Stimulated activated CD4-positive, alpha-beta T cell treated with anti-CD3 and anti-CD28 coated beads, Interleukin-15, amount 100 ng/mL, for 1 hour (primary cell): Measurements from ENCODE around the gene WNT7B.

Experiments used
- DNase-seq, 2 donors: peaks; one replicate each; pipeline ENCODE4 v3.0.0-alpha.2; 2020; ENCODE audit warnings: low read depth in 1 of 2, low spot score in 1 of 2

The WNT7B gene

DNA sequence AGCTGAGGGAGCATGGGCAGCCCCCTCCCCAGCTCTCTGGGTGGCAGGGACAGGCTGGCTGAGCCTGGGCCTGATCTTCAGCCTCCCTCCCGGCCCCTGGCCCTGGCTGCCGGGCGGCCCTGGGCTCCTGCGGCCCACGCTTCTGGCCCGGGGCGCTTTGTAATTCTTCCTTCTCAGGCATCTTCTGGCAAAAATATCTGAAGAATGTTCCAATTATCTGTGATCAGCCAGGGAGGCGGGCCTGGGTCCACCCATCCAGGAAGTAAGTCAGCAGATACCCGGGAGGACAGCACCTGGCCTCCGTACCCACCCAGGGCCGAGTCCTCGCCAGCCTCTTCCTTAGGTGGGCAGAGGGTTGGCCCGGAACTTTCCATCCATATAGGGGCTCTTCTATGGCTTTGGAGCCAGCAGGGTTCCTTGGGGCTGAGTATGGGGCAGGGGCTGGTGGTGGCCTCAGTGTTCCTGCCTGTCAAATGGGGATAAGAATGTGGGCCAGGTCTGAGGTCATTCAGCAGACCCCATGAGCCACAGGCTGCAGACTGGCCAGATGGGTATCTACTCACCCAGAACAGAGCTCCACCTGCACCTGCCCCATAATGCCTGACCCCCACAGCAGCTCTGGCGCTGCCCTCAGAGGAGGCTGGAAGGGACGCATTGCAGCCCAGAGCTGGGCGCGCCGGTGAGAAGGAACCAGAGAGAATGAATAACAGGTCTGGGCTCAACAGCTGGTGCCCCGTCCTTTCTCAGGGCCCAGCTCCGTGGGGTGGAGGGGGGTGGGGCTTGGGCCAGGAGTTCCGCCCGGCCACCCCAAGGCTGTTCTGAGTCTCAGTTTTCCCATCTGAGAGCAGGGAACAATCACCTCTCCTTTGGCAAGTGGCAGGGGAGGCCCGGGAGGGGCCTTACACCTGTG lies 16.2 kb downstream of the WNT7B start:
- DNase-seq, result no peak

DNA sequence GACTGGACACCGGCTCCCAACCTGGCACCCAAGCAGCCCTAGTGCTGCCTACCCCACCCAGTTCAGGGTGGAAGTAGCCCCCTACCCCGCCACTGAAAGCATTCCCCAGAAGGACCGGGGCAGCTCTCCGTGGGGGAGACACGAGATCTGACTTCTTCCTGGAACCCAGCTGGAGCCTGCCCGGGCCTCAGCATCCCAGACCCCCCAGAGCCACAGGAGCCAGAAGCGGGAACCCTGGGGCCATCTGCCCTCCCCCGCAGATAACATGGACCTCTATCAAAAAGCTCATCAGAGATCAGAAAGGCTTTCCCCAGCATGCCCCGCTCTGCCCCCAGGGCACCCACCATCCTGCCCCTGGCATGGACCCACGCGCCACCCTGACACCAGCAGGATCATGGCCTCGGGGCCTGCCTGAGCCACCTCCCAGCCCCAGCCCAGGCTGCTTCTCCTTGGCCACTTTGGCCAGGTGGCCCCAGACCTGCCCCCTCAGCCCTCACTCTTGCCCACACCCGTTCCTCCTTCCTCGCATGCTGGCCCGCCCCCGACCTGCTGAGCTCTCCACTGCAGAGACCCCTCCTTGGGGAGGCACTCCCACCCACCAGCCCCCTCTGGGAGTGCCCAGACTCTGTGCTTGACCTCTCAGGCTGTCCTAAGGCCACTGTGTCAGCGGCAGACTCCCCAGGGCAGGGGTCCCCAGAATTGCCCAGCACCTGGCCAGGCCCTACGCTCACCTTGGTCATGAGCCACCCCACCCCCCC lies 17.1 kb downstream of the WNT7B start:
- DNase-seq, result no peak

DNA sequence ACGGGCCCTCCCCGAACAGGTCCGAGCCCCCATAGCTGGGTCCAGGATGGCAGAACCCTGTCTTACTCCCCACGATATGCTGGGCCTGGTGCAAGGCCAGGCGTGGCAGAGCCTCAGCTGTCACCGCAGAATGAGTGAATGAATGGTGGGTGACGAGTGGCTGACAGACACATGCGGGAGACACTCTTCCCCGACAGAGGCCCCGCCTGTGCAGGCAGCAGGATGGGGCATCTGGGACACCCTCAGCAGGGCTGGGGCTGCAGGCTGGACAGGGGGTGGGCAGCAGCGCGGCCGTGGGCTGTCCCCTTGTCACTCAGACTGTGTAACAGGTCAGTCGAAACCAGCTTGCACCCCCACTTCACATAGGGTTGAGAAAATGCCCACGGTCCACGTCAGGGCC lies 18.0 kb downstream of the WNT7B start:
- DNase-seq, result no peak

DNA sequence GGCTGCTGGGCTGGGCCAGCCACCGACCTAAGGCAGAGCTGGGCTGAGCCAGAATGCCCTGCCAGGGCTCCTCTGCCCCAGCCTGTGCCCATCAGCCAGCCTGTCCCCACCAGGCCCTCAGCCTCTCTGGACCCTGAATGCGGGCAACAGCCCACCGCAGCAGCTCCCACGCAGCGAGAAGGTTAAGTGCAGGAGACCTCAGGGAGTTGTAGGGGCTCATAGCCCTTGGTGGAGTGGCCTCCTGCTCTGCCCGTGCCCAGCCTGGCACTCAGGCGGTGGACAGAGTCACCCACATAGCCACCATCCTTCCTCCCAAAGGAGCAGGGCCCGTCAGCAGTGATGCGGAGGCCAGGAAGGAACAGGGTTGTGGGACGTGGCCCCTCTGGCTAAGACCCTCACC lies 19.1 kb downstream of the WNT7B start:
- DNase-seq, result no peak

DNA sequence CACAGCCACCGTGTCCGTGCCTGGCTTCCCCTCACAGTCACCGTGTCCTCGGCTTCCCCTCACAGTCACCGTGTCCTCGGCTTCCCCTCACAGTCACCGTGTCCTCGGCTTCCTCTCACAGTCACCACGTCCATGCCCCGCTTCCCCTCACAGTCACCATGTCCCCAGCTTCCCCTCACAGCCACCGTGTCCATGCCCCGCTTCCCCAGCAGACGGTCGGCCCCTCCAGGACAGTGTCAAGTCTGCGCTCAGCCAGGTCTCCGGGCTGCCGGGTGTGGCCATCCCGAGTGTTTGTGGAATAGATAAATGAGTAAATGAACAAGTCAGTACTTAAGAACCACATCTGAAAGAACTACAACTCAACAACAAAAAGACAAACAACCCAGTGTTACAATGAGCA lies 23.8 kb downstream of the WNT7B start:
- no peak for DNase-seq

DNA sequence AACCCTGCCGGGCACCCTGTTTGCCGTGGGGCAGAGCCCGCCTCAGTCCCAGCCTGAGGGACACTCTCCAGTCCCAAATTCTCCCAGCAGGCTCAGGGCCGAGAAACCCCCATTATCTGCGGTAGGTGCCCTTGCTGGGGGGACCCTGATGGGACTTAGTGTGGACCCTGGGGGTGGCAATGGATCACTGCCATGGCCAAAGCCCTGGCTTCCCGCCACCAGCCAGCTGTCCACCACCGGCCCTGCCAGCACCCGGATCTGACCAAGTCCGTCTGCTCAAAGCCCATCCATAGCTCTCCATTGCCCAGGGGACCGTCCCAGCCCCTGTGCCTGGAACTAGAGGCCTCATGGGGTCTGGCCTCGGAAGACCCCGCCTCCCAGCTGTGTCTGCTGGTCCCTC lies 24.4 kb downstream of the WNT7B start:
- no peak for DNase-seq

DNA sequence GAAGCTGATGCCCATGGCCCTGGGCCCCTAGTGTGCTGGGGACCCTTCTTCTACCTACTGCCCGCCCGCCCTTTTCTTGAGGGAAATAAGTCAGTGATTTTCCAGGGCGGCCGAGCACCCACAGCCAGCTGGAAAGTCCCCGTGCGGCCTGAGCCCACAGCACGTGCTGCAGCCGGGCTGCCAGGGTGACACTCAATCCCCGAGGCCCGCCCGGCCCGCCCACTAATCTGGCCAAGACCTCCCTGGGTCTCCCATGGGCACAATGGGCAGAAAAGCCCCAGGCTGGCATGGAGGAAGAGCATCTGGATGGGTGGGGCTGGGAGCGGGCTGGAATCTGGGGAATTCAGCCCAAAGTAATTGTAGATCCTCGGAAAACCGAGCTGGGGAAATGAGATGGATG lies 24.8 kb downstream of the WNT7B start:
- DNase-seq, result no peak

DNA sequence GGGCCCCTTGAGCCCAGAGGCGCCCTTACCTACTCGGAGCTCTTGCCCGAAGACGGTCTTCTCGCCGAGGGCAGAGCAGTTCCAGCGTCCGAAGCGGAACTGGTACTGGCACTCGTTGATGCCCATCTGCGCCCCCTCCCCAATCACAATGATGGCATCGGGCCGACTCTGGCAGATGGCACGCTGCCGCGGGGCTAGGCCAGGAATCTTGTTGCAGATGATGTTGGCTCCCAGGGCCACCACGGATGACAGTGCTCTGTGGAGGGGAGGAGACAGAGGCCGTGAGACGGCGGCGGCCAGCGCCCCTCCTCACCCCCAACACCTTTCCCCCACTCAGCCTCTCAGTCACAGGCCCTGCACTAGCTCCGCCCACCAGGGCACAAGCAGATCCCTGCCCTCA lies 27.1 kb downstream of the WNT7B start:
- no peak for DNase-seq

DNA sequence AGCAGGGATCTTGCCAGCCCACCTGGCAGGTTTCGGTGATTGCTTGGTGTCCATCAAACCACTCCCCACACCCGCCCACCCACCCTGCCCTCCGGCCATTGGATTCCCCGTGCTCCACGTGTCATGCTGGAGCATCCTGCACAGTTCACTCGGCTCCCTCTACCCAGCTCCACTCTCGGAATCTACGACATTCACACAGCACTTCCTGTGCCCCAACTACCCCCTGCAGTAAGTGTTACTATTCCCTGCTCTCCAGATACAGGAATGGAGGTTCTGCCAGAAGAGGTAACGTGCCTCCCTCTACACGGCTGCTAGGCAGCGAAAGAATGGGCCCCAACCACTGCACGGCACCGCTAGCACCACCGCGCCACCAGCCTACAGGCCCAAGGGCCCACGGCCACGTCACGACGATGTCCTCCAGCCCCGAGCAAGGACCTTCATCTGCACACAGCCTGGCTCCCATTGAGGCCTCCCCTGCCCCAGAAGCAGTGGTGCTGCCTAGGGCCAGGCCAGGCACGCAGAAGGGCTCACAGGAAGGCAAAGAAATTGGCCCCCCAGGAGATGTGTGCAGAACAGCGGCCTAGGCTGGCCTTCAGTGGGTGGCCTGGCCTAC lies 27.6 kb downstream of the WNT7B start:
- no peak for DNase-seq

DNA sequence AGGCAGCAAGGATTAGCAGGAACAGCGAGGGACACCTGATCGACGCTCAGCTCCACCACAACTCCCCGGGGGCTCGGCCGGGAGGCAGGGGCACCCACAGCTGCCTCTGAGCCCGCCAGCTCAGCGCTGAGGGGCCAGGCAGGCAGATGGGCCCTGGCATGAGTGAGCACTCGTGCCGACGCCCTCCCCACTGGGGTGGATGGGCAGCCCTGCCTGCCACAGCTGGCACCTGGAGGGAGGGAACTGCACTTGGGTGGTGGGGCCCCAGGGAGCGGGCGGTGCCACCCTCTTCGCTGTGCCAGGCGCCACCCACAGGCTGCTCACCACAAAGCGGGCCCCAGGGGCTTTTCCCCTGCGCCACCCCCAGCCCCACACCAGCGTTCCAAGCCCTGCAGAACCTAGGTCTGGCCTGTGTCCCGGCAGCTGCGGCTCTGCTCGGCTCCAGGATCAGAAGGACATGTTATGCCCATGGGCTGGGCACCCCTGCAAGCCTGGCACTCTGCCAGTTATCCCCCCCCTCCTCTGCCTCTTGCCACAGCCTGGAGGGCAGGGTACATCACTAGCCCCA lies 28.8 kb downstream of the WNT7B start:
- DNase-seq, result no peak

DNA sequence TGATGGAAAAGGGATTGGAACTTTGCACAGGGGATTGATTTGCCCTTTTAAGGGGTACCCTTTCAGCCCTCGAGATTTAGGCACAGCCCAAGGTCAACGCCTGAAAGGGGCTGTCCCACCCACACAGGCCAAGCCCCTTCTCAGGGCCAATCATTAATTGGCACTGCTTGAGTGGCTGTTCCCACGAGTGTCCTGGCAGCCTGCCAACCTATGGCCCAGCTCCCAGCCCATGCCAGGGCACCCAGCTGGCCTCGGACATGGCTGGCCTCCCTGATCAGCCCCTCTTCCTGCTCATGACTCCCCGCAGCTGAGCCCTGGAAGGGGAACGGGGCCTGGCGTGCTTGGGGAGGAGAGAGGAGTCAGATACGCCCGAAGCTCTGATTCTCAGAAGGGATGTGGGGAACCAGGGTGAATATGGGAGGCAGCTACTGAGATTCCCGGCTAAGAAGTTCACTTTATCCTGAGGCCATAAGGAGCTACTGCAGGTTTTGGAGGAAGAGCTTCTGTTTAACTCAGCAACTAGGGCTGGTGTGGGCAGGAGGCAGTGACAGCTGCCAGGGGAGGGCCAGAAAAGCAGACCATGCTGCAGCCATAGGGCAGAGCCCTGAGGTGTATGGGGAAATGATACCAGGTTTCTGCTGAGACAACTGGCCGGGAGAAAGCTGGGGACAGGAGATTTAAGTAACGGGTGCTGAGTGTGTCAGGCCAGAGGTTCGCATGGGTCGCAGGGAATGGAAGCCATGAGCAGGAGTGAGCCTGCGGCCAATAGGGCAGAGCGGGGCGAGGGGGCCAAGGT lies 30.0 kb downstream of the WNT7B start:
- DNase-seq, result no peak

DNA sequence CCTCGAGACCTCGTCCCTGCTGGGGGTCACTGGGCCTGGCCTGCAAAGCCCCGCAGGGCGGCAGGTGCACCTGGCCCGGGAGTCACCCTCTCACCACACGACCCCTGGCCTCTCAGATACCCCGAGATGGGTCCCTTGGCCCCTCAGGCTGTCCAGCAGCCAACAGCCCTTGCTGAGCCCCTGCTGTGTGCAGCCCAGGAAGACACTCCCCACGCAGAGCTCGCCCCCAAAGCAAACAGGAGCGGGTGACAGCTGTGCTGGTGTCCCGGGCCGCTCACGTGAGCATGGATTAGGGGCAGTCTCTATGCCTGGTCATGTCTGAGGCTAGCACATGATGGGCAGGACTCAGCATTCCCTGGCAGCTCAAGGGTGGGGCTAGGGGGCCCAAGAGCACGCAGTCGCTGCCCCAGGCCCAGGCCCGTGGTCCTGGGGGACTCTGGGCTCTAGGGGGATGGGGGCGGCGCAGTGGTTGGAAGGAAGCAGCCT lies 31.3 kb downstream of the WNT7B start:
- no peak for DNase-seq

DNA sequence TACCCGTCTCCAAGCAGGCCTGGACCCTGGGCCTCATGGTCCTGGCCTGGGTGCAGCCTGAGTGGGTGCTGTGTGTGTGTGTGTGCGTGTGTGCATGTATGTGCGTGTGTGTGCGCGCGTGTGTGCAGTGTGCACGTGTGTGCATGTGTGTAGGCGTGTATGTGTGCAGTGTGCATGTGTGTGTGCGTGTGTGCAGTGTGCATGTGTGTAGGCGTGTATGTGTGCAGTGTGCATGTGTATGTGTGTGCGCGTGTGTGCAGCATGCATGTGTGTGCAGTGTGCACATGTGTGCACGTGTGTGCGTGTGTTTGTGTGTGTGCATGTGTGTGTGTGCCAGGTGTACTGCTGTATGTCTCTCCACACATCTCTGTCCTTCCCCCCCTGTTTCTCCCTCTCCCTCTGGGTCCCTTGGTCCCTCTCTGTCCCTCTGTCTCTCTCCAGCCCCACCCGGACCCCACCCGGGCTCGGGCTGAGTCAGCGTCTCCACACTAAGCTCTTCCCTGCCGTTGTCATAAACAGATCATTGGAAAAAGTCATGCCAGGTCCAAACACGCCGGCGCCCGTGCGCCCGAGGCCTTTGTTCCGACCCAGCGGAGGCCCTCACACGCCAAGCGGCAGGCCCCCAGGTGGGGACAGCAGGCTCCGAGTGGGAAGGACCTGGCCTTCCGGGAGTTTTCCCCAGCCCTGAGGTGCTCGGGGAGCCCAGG lies 34.0 kb downstream of the WNT7B start:
- DNase-seq, result no peak

DNA sequence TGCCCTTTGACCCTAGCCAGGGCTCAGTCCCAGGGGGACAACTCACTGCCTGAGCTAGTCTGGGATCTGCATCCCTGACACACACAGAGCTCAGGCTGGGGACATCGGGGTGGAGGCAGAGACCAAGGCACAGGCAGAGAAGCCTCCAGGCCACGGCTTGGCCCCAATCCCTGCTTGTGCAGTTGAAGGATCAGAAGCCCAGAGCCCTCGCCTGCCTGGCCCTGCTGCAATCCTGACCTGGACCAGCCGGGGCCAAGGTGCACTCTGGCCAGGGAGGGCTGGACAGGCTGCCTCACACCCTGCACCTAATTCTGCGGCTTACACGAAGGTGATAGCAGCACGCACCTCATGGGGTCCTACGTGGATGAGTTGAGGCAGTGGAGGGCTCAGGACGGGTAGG lies 34.6 kb downstream of the WNT7B start:
- DNase-seq, result no peak

DNA sequence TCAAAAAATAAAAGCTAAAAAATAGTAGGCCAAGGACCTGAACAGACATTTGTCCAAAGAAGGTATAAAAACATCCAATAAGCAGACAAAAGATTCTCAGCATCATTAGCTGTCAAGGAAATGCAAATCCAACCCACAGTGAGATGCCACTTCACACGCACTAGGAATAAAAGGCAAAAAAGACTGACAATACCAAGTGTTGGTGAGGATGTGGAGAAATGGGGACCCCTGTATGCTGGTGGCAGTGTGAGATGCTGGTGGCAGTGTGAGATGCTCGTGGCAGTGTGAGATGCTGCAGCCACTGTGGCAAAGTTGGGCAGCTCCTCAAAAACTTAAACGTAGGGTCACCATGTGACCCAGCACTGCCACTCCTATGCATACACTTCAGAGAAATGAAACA lies 38.0 kb downstream of the WNT7B start:
- DNase-seq, result no peak

DNA sequence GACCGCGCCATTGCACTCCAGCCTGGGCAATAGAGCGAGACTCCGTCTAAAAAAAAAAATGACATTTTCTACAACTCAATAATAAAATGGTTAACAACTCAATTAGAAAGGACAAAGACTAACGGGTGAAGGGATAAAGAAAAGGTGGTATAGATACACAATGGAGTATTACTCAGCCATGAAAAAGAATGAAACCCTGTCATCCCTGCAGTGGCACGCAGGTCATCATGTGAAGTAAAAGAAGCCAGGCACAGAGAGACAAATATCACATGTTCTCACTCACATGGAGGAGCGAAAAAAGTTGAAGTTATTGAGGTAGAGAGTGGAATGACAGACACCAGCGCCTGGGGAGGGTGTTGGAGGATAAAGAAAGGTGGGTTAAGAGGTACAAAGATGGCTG lies 39.0 kb downstream of the WNT7B start:
- no peak for DNase-seq

DNA sequence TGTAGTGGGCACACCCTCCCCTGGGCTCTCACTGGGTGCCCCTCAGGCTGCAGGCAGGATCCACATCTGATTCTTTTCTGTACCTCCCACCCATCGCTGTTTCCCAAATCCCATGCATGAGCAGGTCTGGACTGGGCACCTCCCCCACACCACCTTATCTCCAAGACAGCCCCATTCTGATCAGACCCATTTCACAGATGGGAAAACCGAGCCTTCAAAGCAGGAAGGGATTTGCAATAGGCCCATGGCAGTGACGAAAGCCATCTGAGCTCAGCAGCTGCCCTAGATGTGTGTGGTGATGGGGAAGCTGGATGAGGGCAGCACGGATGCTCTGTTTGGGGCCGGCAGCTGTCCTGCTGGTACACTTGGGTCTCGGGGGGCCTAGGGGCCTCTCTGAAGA lies 41.4 kb downstream of the WNT7B start:
- no peak for DNase-seq

DNA sequence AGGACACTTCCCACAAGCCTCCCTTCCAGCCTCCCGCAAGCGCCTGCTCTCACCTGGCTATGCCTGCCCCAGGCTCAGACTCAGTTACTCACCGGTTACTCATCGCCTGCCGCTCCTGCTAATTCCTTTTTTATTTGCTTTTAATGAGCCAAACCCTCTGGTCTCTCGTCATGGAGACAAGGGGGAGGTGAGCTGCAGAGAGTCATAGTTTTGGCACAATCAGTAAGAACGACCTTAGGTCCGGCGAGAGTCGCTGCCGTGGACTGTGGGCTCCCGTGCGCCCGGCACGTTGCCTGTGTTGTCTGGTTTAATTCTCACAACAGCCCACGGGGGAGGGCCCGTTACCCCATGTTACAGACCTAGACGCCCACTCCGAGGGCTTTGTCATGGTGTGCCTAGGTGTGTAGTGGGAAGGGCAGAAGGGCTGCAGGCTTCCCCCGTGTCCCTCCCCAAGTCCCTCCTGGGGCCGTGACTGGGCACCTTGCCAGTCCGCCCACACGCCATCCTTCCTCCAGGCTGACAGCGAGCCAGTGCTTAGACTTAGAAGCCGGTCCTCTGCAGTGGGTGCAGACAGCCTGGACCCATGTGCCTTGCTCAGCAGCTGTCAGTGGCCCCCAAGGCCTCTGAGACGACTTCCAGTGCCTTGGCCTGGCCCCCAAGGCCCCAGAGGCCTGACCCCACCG lies 42.2 kb downstream of the WNT7B start:
- no peak for DNase-seq

DNA sequence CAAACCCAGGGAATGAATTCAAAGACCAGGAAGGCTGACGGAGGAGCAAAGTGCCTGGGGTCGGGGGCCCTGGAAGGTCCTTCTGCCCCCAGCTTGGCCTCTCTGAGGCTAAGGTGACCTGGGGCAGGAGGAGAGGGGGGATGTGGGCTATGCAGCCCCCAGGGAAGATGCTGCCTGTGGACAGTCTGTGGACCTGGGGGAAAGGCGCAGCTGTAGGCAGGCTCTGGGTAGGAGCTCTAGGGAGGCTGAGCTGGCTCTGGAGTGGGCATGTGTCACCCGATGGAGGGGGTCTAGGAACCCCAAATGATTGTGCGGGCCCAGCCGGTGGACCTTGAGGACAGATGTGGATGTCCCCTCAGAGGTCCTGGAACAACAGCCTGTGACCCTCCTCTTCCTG lies 42.8 kb downstream of the WNT7B start:
- DNase-seq, result no peak
